ENCODE results near the gene GAPDH. TPM values are rescaled to one million over a fixed set of nuclear protein-coding genes. Genes with fewer than 3 reads are reported as not detected.
A peak's percentile ranks its signal among the peaks of the same experiment; 100 is the strongest.
"Not testable (repeated sequence)": the region's sequence is repeated elsewhere in the genome, so short reads cannot be mapped to it uniquely, and the experiment has no call there.

The GAPDH gene
- total RNA-seq, 1 donor from 2014 or later: 1,424 TPM

DNA sequence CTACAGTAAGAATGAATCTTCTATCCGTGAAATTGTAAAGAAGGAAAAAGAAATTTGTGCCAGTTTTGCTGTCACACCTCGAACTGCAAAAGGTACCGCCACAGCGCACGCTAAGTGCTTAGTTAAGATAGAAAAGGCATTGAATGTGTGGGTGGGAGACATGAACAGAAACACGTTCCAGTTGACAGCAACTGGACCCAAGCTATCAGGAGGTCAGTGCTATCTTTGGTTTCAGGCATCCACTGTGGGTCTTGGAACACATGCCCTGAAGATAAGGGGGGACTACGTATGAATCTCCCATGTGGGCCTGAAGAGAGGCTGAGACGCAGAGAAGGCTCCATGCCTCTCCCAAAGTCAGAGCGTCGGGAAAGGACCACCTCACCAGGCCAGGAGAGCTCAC is 11.7 kb downstream of the GAPDH start:
- DNase-seq: no peak

DNA sequence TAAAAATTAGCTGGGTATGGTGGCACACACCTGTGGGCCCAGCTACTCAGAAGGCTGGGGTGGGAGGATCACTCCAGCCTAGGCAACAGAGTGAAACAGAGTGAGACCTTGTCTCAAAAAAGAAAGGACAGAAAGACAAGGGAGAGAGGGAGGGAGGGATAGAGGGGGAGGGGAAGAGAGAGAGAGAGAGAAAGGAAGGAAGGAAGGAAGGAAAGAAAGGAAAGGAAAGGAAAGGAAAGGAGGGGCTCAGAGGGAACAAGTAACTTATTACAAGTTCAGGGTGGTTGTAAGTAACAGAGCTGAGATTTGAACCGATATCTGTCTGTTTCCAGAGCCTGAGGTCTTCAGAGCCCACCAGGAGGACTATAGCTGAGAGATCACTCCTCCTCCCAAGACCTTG is 13.2 kb downstream of the GAPDH start:
- DNase-seq: no peak

DNA sequence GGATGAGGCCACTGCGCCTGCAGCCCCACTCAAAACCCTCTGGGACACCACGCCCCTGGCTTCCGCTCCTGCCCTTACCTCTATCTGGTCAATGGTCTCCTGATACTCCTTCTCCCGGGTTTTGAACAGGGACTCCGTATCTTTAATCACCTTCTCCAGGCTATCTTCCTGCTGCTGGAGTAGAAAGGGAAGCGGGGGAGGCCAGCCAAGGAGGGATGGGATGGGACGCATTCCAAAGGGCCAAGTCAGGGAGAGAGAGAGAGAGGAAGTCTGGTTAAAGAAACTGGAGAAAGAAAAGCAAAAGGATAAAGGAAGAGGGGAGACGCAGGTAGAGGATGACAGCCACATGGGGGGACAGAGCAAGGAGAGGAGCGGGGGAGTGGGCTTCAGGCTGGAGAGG is 13.7 kb downstream of the GAPDH start:
- DNase-seq: no peak

DNA sequence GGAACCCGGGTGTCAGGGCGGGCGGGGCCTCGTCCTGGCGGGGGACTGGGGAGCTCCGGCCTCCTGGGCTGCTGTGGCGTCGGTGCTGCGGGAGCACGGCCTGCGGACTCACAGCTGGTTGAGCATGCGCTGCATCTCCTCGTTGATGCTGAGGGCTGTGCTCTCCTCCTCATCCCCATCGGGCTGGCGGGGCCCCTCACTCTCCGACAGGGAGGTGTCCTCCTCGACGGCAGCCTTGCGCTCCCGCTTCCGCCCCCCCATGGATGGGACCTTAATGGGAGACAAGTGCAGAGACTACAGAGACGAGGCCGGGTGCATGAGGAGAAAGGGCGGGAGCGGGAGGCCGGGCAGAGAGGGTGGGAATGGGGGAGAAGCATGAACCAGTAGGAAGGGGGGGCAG is 14.2 kb downstream of the GAPDH start:
- no peak for DNase-seq

GRCh38 chr12:6548966-6549683 is 14.8 kb downstream of the GAPDH start:
- DNase-seq: no peak

DNA sequence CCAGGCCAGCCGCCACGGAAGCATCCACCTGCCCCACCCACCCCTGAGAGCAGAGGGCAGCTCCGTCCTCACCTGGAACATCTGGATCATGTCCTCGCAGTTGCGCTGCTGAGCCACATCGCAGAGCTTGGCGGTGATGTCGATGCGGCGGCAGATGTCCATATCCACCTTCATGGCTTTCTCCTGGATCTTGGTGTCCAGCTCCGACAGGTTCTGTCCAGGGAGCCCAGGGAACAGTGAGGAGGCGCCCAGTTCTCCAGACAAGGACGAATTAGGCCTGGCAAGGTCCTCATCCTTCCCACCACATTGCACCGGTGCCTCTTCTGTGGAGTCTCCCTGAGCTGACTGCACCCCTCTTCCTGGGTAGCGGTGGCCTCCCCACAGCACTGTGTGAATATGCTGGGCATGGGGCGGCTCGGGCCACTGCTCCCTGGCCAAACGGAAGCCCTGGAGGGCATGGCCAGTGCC is 15.4 kb downstream of the GAPDH start:
- DNase-seq: no peak

DNA sequence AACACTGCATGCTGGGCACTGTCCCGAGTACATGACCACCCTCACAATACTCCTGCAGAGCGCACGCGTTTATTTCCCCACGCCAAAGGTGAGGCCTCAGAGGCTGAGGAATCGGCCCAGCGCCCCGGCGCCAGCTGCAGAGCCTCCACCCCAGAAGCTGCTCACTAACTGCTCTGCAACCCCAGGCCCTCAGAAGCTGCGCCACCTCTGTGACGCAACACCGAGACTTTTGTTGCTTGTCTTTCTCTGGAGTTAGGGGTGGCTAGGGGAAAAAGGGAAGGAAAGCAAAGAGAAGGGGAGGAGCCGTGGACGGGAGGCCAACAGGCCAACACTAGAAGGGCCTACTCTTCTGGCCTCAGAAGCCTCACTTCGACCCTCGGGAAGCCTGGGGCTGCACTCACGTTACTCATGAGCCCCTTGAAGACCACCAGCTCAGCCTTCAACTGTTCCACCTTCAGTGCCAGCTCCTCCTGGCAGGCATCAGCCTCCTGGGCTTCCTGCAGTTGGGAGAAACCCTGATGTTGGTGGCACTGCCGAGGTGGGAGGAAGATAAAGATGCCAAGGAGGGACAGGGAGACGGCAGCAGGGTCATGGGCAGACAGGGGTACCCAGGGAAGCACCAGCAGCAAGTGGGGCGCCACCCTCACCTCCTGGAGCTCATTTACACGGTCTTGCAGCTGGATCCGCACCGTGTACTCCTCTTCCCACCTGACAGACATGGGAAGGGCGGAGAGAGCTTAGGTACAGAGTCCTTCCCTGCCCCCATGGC is 16.2 kb downstream of the GAPDH start:
- DNase-seq: no peak

DNA sequence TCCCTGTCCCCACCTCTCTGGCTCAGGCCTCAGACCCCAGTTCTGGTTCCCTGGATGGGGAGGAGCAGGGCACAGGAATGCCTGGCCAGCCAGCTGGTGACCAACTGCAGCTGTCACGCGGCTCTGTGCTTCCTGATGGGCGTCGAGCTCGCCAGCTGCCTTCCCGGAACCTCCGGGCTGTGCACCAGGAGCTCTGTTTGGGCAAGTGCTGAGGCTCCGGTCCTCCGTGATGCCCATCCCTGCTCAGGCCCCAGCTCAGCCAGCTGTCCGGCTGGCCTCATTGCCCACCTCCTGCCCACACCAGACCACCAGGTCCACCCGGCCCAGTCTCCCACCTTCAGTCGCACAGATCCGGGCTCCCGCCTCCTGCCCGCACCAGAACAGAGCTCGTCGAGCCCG is 16.7 kb downstream of the GAPDH start:
- no peak for DNase-seq

DNA sequence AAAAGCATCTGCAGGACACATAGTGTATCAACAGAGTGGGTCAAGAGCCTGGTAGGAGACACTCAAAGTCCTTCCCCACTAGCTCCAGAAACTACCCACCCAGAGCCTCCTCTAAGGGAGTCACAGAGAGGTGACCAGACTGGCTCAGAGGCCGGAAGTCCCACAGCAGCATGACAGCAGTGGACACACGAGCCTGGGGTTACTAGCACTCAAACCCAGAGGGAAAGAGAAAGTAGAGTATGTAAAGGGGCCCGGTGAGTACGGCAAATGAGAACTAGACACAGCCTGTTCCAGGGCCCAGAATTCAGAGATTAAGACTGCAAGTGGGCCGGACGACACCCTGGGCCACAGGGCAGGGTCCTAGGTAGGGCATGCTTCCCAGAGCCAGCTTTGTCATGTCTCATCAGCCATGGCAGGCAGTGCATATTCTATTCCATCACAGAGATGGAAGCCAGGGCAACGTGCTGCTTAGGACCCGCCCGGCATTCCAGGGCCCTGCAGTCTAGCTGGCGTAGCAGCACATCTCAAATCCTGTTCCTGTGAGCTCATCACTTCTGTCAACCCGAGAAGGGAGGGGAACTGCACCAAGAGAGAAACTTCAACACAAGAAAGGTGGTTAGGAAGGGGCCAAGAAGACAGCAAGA is 17.3 kb downstream of the GAPDH start:
- no peak for DNase-seq

- DNase-seq: no peak
Measured at GRCh38 chr12:6552140-6552551, 17.8 kb downstream of the GAPDH start.

DNA sequence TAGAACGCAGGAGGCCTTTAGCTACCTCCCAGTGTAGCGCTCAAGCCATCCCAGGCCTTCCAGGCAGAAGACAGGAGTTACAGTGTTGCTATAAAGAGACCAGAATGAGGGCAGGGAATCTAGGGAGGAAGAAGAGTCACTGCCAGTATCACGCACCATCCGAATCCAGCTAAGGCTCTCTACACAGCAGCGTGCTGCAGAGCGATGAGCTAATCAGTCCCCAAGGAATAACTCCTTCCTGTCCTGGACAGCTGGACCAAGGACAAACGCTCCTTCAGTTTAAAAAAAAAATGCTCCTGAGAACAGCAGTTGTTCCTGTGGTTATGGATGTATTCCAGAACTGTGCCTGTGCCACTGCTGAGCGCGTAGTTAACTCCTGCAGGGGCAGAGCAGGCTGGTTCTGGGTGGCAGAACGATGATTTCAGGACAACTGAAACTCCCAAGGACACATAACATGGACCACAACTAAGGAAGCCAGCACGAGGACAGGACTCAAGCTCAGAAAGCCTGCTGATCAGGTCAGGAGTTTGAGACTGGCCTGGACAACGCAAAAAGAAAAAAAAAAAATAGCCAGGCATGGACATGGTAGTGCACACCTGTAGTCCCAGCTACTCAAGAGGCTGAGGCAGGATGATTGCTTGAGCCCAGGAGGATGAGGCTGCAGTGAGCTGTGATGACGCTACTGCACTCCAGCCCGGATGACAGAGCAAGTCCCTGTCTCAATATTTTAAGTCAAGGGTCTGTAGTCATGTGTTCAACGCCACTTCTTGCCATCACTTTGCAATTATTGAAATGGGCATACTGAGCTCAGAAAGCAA is 18.9 kb downstream of the GAPDH start:
- peak; percentile 69 for DNase-seq

DNA sequence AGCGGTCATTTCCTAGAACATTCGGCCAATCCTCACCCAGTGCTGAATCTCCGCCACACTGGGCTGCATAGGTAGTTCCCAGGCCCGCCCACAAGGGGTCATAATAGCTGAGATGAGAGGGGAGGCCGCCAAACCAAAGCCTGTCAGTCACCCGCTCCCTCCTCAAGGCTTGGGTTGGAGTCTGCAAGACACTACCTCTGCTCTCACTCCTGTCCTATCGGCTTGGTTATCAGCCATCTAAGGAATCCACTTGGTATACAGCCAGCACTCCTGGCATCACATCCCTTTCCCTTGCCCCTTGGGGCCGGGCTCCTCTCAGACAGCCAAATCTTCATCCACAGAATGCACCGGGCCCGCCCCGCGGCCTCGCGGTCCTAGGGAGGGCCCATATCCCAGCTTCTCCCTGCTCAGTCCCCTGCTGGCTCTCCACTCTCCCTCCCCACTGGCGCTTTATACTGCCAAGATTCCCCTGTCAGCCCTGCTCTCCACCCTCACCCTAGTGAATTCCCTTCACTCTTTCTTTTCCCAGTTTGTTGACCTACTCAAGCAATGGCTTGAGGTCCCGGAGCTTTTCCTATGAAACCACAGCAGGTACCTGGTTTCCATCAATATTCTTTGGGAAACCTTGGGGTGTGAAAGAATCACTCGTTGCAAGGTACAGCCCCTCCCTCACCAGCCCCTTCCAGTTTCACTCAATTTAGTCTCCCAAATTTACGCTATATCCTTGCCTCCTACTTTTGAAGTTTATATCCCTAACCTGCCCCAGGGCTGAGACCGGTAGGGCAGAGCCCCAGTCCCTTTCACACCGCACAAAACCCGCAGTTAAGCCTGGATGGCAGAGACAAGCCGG is 20.1 kb downstream of the GAPDH start:
- peak; percentile 47 for DNase-seq

DNA sequence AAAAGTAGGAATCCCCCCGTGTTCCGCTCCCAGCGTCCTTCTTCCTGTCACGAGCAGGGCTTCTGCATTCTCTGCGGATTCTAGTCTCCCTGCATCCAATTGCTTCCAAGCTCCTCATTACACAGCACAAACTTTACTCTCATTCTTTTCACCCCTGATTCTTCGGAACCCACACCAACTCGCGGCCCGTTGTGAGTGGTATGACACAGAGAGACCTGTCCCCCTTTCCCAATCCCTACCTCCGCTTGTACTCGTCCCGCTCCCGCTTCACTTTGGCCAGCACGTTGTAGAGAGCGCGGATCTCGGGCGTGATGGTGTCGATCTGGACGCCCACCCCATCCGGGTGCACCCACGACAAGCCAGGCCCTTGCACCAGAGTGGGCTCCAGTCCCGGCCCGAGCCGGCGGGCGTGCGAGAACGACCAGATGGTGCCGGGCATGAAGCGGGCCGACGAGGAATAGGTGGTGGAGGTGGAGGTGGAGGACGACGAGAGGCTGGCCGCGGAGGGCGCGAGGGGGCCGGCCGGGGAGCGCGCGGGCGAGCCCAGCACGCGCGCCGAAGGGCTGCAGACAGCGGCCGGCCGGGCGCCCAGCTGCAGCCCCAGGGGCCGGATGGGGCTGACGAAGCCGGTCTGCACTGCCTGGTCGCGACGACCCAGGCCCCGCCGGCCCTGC is 20.8 kb downstream of the GAPDH start:
- no peak for DNase-seq

DNA sequence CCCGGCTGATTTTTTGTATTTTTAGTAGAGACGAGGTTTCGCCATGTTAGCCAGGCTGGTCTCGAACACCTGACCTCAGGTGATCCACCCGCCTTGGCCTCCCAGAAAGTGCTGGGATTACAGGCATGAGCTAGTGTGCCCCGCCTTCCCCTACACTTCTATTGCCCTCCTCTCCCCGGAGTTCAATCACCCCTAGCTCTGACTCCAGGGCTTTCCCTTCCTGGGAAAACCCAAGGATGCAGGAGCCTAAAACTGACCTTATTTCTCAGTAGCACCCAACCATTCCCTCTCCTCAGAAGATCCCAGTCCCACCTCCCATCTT is 22.1 kb downstream of the GAPDH start:
- not testable (repeated sequence) for DNase-seq

DNA sequence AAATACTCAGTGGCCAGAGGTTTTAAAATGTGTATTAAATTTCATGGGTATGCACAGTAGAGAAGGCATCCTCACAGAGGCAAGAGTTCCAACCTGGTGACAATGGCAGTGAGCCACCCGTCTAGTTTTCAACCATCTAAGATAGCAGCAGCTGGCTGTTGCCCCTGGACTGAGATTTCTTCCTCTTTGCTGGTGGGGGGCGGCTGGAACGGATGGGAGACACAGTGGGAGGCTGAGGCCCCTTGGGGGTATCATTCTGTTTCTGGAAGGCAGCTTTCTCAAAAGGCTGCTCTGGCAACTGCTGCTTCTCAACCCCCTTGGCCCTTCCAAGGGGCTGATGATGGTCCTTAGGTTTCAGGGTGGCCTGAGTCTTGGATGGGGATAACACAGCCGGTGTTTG is 22.5 kb downstream of the GAPDH start:
- DNase-seq: no peak

DNA sequence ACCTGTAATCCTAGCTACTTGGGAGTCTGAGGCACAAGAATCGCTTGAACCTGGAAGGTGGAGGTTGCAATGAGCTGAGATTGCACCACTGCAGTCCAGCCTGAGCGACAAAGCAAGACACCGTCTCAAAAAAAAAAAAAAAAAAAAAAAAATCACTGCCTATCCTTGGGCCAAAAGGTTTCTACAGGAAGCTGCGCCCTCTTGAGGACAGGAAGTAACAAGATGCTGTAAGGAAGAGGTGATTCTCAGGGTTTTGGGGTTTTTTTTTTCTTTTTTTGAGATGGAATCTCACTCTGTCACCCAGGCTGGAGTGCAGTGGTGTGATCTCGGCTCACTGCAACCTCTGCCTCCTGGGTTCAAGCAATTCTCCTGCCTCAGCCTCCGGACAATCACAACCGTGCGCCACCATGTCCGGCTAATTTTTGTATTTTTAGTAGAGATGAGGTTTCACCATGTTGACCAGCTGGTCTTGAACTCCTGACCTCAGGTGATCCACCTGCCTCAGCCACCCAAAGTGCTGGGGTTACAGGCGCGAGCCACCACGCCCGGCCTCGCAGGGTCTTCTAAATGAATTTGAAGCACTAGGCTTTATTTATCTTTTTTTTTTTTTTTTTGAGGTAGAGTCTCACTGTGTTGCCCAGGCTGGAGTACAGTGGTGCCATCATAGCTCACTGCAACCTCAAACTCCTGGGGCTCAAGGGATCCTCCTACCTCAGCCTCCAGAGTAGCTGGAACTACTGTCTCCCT is 23.9 kb downstream of the GAPDH start:
- not testable (repeated sequence) for DNase-seq

GRCh38 chr12:6559500-6559899 is 25.2 kb downstream of the GAPDH start:
- no peak for DNase-seq

- no peak for DNase-seq
Measured at GRCh38 chr12:6560501-6561205, 26.3 kb downstream of the GAPDH start.

DNA sequence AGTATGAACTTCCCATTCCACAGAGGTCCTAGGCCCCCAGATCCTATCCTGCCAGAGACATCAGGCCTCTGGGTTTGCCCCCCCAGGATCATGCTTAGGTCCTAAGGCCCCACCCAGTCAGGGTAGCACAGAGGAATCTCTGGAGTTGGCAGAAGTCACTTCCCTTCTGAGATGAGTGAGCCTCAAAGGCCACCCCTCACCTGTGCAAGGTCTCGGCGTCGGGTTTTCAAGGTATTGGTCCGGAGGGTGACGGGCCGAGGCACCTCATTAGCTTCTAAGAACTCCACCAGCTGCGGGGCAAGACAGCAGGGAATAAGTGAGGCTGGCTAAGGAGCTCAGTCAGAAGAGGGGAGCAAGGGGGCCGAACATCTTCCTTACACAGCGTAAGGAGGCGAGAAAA is 28.6 kb downstream of the GAPDH start:
- no peak for DNase-seq

Data from skin of body (tissue), 2 donors.